Measurements from ENCODE around the gene PXDN.
"Not testable (repeated sequence)": the region's sequence is repeated elsewhere in the genome, so short reads cannot be mapped to it uniquely, and the experiment has no call there.

The PXDN gene

DNA sequence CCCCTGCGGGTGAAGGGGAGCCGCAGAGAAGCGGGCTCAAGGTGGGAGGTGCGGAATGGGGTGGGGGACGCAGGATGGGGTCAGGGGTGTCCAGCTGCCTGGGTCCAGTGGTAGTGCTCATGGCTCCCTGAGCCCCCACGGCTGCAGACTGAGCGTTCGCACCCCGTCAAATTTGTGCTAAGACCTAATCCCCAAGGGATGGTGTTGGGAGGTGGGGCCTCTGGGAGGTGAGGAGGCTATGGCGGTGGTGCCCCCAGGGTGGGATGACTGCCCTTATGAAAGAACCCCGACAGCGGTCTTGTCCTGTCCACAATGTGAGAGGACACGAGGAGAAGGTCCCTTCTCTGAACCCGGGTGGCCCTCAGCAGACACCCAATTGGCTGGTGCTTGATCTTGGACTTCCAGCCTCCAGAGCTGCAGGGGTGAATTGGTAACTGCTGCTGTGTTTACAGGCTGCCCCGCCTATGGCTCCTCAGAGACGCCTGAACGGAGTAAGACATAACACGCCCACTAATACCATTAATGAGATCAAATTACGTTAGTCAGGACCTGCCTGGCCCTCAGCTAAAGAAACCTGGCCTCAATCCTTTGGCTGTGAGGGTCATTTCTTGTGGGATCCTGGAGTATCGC is 42.6 kb downstream of the PXDN start:
- H3K4me3 ChIP-seq (ENCODE audit: low read length), result no peak overlapping the region
- TF ChIP-seq, protein P1, sequence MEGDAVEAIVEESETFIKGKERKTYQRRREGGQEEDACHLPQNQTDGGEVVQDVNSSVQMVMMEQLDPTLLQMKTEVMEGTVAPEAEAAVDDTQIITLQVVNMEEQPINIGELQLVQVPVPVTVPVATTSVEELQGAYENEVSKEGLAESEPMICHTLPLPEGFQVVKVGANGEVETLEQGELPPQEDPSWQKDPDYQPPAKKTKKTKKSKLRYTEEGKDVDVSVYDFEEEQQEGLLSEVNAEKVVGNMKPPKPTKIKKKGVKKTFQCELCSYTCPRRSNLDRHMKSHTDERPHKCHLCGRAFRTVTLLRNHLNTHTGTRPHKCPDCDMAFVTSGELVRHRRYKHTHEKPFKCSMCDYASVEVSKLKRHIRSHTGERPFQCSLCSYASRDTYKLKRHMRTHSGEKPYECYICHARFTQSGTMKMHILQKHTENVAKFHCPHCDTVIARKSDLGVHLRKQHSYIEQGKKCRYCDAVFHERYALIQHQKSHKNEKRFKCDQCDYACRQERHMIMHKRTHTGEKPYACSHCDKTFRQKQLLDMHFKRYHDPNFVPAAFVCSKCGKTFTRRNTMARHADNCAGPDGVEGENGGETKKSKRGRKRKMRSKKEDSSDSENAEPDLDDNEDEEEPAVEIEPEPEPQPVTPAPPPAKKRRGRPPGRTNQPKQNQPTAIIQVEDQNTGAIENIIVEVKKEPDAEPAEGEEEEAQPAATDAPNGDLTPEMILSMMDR (conservative IDR thresholded peaks at IDR 0.05; ENCODE audit: low read length), result no peak
- DNase-seq (ENCODE audit: low read depth), result no peak

DNA sequence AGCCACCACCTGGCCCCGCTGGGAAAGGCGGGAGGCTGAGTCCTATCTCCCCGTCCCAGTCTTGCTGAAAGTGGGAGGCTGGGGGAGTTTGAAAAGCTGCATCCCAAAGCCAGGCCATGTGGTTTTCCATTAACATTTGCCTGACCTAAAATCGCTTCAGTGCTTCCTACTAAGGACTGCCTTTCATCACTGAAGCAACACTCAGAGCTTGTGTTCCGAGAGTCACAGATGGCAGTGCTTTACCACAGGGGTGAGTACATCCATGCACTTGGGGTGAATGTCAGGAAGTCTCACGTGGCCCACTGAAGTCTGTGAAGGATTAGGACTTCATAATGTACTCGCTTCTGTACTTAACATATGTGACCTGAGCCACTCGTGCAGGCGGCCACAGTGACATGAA is 43.3 kb downstream of the PXDN start:
- DNase-seq (ENCODE audit: low read depth), result no peak
- H3K4me3 ChIP-seq (ENCODE audit: low read length), result no peak overlapping the region
- TF ChIP-seq, protein P1 (conservative IDR thresholded peaks at IDR 0.05; ENCODE audit: low read length), result no peak

DNA sequence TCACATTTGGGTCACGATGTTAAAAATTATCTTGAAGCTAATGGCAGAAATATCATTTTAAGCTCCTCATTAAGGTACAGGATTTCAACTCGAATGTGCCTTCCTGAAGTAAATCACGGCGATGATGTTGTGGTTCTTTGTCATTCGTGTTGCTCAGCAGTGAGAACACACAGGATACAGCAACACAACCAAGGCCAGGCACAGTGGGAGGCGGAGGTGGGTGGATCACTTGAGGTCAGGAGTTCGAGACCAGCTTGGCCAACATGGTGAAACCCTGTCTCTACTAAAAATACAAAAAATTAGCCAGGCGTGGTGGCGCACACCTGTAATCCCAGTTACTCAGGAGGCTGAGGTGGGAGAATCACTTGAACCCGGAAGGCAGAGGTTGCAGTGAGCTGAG is 43.9 kb downstream of the PXDN start:
- not testable (repeated sequence) for H3K4me3 ChIP-seq (ENCODE audit: low read length); DNase-seq (ENCODE audit: low read depth)

DNA sequence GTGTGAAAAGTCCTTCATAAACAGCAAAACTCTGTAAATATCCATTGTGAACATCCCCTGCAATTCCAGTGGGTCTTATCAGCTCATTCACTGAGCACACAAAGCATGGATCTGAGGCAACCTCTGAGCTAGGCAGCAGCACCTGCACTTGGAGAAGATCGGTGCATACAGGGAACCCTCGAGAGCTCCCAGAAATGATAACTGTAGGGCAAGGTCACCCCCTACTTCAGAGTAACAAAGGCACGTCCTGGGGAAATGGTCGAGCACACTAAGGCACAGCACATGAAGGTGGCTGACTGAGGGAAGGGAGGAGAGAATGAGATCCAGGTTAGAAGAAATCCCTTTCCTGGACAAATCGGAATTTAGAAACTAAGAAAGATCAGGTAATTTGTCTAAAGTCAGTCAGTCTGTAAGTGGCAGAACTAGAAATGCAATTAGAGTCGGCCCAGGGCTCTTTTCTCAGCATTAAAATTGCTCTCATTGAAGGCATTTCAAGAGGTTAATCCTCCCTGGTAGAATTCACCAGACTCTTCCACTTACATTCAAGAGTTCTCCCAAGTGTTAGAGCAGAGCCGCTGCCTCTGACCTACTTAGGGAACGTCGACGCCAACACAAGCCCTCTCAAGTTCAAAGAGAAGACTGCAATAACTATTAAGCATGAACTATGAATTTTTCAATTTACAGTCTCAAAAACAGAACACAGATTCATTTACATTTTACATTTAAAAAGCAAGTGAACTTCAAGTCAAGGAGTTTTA is 45.9 kb downstream of the PXDN start:
- no peak for DNase-seq (ENCODE audit: low read depth)
- TF ChIP-seq, protein P1 (conservative IDR thresholded peaks at IDR 0.05; ENCODE audit: low read length), result no peak
- no peak overlapping the region for H3K4me3 ChIP-seq (ENCODE audit: low read length)

DNA sequence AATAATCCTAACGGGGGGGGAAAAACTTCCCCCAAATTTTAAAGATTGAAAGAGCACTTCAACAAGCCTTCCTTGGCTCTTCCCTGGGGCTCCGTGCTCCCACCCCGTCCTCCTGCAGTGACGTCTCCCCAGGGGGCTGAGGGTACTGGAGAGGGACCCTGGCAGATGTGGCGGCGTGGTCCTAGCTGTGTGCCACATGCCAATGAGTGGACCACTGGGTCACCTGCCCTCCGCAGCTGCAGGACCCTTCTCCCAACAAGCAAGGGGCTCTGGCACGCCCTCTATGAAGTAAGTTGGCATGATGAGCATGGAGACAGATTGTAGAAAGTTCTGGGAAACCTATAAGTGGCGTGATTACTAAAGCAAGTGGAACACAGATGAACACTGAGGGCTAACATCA is 46.7 kb downstream of the PXDN start:
- no peak for DNase-seq (ENCODE audit: low read depth)
- TF ChIP-seq, protein P1 (conservative IDR thresholded peaks at IDR 0.05; ENCODE audit: low read length), result no peak
- no peak overlapping the region for H3K4me3 ChIP-seq (ENCODE audit: low read length)

DNA sequence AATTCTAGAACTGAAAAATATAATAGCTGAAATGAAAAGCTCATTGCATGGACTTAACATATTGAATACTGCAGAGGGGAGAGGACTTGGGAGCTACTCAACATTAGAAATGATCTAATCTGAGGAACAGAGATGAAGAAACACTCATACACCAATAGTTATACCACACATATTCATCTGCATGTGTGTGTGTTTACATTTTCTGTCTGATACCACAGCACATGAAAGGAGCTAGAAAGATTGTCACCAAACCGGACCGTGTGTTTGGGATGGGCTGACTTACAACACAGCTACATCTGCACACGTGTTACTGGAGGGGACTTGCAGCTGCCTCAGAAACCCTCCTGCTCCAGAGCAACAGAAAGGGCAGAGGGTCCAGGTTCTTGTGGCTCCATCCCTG is 47.8 kb downstream of the PXDN start:
- no peak for DNase-seq (ENCODE audit: low read depth)
- TF ChIP-seq, protein P1 (conservative IDR thresholded peaks at IDR 0.05; ENCODE audit: low read length), result no peak

DNA sequence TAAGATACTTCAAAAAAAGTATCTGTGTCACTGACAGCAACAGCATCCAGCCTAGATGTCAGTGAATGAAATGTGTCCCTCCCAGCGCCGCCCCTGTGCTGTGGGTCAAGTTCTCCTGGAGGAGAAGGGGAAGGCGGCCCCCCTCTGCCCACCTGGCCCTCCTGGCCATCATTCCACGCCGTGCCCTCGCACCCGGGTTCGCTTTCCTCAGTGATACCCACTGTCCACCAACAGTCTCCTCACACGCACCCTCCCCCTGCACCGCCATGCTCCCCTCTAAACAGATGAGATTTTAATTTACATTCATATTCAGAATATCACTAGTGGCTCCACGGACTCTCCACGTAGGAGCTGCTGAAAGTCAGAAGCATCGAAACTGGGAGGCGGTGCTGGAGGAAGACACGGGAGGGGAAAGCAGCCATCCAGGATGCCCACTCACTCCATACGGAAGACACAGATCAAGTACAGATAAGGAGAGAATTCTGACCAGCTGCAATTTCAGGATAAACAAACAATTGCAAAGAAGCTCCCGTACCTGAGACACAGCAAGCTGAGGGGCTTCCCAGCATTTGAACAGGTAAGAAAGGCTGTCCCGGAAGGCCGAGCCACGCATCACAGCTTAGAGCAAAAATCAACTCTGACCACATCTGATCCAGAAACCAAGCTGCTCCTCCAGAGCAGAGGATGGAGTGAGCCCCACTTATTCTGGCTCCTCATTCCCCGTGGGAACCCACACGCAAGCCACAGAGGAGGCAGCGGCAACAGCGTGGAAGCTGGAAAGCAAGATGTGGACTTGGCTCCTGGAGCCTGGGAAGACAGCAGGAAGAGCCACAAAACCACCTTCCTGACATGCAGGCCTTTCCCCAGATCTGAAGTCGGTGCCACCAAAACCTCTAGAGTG is 49.7 kb downstream of the PXDN start:
- DNase-seq (ENCODE audit: low read depth), result no peak
- TF ChIP-seq, protein P1 (conservative IDR thresholded peaks at IDR 0.05; ENCODE audit: low read length), result no peak
- no peak overlapping the region for H3K4me3 ChIP-seq (ENCODE audit: low read length)

More for the DNA sequence above, 47.8 kb downstream of the PXDN start:
- no peak overlapping the region for H3K4me3 ChIP-seq (ENCODE audit: low read length)
